ENCODE data around the gene CRACR2A. TPM values are rescaled to one million over a fixed set of nuclear protein-coding genes. Genes with fewer than 3 reads are reported as not detected.

Gene CRACR2A
- total RNA-seq, 1 experiment from 2014 or later = 22.3 TPM

GRCh38 chr12:3614806-3615466 lies 138.0 kb downstream of the CRACR2A start:
- Histone ChIP-seq H3K4me3 (ENCODE audit: low read length) (no peak overlapping the region), H3K9me3 (ENCODE audit: low read length) (no peaks in the 10 kb centered on the region), H4K20me1 (ENCODE audit: insufficient read depth, low read depth, low read length) (no peaks in the 10 kb centered on the region), H3K4me1 (ENCODE audit: low read length) (no peaks in the 10 kb centered on the region), H3K9ac (ENCODE audit: low read length) (no peak overlapping the region), H3K4me2 (ENCODE audit: low read depth, low read length, poor library complexity, severe bottlenecking) (no peak overlapping the region), H3K27me3 (ENCODE audit: low read length) (no peaks in the 10 kb centered on the region), H3K36me3 (ENCODE audit: insufficient read depth, low read length) (peaks cover 4% of the 10 kb centered on the region; the same call in 1 of the 2 replicates), H3K79me2 (ENCODE audit: low read length) (no peaks in the 10 kb centered on the region), H2AFZ (ENCODE audit: low read length) (no peak overlapping the region), H3K27ac (ENCODE audit: low read length) (no peak overlapping the region), H3K9me2 (replicated peaks; ENCODE audit: insufficient read depth, low read length) (no peaks in the 10 kb centered on the region)
- no peak for DNase-seq

GRCh38 chr12:3613641-3614395 lies 139.1 kb downstream of the CRACR2A start:
- Histone ChIP-seq H3K4me2 (ENCODE audit: low read depth, low read length, poor library complexity, severe bottlenecking) (no peak overlapping the region), H3K9ac (ENCODE audit: low read length) (no peak overlapping the region), H2AFZ (ENCODE audit: low read length) (no peak overlapping the region), H3K27ac (ENCODE audit: low read length) (no peak overlapping the region), H3K4me1 (ENCODE audit: low read length) (no peaks in the 10 kb centered on the region), H3K27me3 (ENCODE audit: low read length) (no peaks in the 10 kb centered on the region), H3K9me2 (replicated peaks; ENCODE audit: insufficient read depth, low read length) (no peaks in the 10 kb centered on the region), H3K4me3 (ENCODE audit: low read length) (no peak overlapping the region), H3K9me3 (ENCODE audit: low read length) (no peaks in the 10 kb centered on the region; the same call in 1 of the 2 replicates), H3K36me3 (ENCODE audit: insufficient read depth, low read length) (peaks cover 11% of the 10 kb centered on the region; the same call in 1 of the 2 replicates), H3K79me2 (ENCODE audit: low read length) (no peaks in the 10 kb centered on the region), H4K20me1 (ENCODE audit: insufficient read depth, low read depth, low read length) (no peaks in the 10 kb centered on the region)
- DNase-seq = no peak

- Histone ChIP-seq H3K27me3 (ENCODE audit: low read length) (no peaks in the 10 kb centered on the region), H3K27ac (ENCODE audit: low read length) (no peak overlapping the region), H4K20me1 (ENCODE audit: insufficient read depth, low read depth, low read length) (no peaks in the 10 kb centered on the region), H3K9me2 (replicated peaks; ENCODE audit: insufficient read depth, low read length) (no peaks in the 10 kb centered on the region), H3K79me2 (ENCODE audit: low read length) (no peaks in the 10 kb centered on the region), H3K36me3 (ENCODE audit: insufficient read depth, low read length) (peaks cover 12% of the 10 kb centered on the region; the same call in 1 of the 2 replicates), H3K4me2 (ENCODE audit: low read depth, low read length, poor library complexity, severe bottlenecking) (no peak overlapping the region), H3K4me1 (ENCODE audit: low read length) (no peaks in the 10 kb centered on the region), H2AFZ (ENCODE audit: low read length) (no peak overlapping the region), H3K9me3 (ENCODE audit: low read length) (no peaks in the 10 kb centered on the region; the same call in 1 of the 2 replicates), H3K9ac (ENCODE audit: low read length) (no peak overlapping the region), H3K4me3 (ENCODE audit: low read length) (no peak overlapping the region)
- no peak for DNase-seq
Measured at GRCh38 chr12:3611860-3612703, 140.8 kb downstream of the CRACR2A start.

DNA sequence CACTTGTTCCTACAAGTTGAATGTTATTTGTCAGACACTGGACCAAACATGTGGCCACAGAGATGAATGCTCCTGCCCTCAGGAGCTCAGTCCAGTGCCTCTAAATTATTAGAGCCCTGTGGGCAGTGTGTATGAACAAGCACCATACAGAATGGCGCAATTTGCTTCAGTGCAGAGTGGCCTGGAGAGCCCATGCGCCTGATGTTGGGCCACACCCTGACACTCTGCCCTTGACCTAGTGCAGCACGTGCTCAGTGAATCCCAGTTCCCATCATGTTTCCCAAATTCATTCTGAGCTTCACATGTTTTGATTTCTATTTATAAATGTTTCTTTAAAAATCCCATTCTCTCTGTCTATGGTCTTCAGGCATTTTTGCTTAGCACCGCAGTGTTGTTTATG lies 145.1 kb downstream of the CRACR2A start:
- Histone ChIP-seq H3K27me3 (ENCODE audit: low read length) (no peaks in the 10 kb centered on the region), H3K27ac (ENCODE audit: low read length) (no peak overlapping the region), H3K79me2 (ENCODE audit: low read length) (no peaks in the 10 kb centered on the region), H3K36me3 (ENCODE audit: insufficient read depth, low read length) (peaks cover 12% of the 10 kb centered on the region; the same call in 1 of the 2 replicates), H3K4me3 (ENCODE audit: low read length) (no peak overlapping the region), H4K20me1 (ENCODE audit: insufficient read depth, low read depth, low read length) (no peaks in the 10 kb centered on the region), H3K9me2 (replicated peaks; ENCODE audit: insufficient read depth, low read length) (no peaks in the 10 kb centered on the region), H2AFZ (ENCODE audit: low read length) (no peak overlapping the region), H3K4me2 (ENCODE audit: low read depth, low read length, poor library complexity, severe bottlenecking) (no peak overlapping the region), H3K9ac (ENCODE audit: low read length) (no peak overlapping the region), H3K4me1 (ENCODE audit: low read length) (no peaks in the 10 kb centered on the region), H3K9me3 (ENCODE audit: low read length) (no peaks in the 10 kb centered on the region; the same call in 1 of the 2 replicates)
- no peak for DNase-seq

DNA sequence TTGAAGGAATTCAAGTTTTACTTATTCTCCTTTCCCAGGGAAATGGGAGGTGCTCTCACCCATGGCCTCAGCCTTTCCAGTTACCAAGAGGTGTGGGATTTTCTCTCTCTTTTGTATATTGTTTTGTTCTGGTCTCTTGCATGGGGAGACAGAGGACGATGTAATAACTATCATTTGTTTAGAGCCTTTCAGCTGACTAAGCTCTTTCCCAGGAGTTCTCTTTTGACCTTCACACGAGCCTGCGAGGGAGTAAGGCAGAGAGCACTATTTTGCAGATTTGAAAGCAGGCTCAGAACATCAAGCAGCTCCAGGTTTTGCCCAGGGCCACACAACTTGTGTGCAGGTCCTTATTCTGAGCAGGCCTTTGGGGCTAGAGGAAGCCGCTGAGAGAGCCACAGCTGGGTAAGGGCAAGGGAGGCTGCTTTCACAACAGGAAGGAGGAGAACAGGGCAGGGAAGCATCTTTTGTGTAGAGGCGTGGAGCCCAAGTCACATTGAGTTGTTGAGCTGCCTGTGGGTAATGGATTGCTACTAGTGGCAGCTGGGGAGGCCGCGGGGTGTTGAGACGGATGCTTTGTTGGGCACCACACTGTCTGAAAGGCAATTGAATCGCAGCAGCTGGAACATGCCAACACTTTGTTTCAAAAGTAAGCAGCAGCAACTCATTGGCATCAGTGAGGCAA lies 145.7 kb downstream of the CRACR2A start:
- H3K4me3 ChIP-seq (ENCODE audit: low read length) = no peak overlapping the region
- no peaks in the 10 kb centered on the region for H3K27me3 ChIP-seq (ENCODE audit: low read length)
- H3K9me2 ChIP-seq (replicated peaks; ENCODE audit: insufficient read depth, low read length) = no peaks in the 10 kb centered on the region
- H3K36me3 ChIP-seq (ENCODE audit: insufficient read depth, low read length) = peaks cover 12% of the 10 kb centered on the region; the same call in 1 of the 2 replicates
- H3K27ac ChIP-seq (ENCODE audit: low read length) = no peak overlapping the region
- H4K20me1 ChIP-seq (ENCODE audit: insufficient read depth, low read depth, low read length) = no peaks in the 10 kb centered on the region
- no peak for DNase-seq
- no peaks in the 10 kb centered on the region for H3K79me2 ChIP-seq (ENCODE audit: low read length)
- H2AFZ ChIP-seq (ENCODE audit: low read length) = no peak overlapping the region
- H3K9me3 ChIP-seq (ENCODE audit: low read length) = no peaks in the 10 kb centered on the region; the same call in 1 of the 2 replicates
- H3K4me1 ChIP-seq (ENCODE audit: low read length) = no peaks in the 10 kb centered on the region
- H3K9ac ChIP-seq (ENCODE audit: low read length) = no peak overlapping the region
- no peak overlapping the region for H3K4me2 ChIP-seq (ENCODE audit: low read depth, low read length, poor library complexity, severe bottlenecking)

DNA sequence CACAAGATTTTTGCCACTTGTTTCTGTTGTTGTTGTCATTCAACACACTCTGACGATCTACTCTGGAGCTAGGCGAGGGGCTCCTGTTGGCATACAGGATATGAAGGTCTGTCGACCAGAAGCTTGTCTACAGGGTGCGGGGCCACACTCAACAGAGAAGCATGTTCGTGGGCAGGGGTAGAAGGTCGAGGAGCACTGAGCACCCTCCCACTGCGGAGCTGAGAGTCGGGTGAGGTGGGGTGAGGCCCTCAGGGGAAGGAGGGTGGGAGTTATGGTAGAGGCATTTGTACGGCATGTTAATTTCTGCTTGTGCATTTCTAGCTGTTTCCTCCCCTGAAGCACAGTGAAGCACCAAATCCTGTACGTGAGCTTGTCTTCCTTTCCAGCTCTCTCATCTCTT lies 146.8 kb downstream of the CRACR2A start:
- Histone ChIP-seq H3K9me2 (replicated peaks; ENCODE audit: insufficient read depth, low read length) (no peaks in the 10 kb centered on the region), H3K4me3 (ENCODE audit: low read length) (no peak overlapping the region), H3K27ac (ENCODE audit: low read length) (no peak overlapping the region), H3K4me2 (ENCODE audit: low read depth, low read length, poor library complexity, severe bottlenecking) (no peak overlapping the region), H3K79me2 (ENCODE audit: low read length) (no peaks in the 10 kb centered on the region), H3K27me3 (ENCODE audit: low read length) (no peaks in the 10 kb centered on the region), H3K4me1 (ENCODE audit: low read length) (no peaks in the 10 kb centered on the region), H2AFZ (ENCODE audit: low read length) (no peak overlapping the region), H3K9me3 (ENCODE audit: low read length) (no peaks in the 10 kb centered on the region; the same call in 1 of the 2 replicates), H4K20me1 (ENCODE audit: insufficient read depth, low read depth, low read length) (no peaks in the 10 kb centered on the region), H3K9ac (ENCODE audit: low read length) (no peak overlapping the region), H3K36me3 (ENCODE audit: insufficient read depth, low read length) (peaks cover 12% of the 10 kb centered on the region; the same call in 1 of the 2 replicates)
- DNase-seq = no peak

DNA sequence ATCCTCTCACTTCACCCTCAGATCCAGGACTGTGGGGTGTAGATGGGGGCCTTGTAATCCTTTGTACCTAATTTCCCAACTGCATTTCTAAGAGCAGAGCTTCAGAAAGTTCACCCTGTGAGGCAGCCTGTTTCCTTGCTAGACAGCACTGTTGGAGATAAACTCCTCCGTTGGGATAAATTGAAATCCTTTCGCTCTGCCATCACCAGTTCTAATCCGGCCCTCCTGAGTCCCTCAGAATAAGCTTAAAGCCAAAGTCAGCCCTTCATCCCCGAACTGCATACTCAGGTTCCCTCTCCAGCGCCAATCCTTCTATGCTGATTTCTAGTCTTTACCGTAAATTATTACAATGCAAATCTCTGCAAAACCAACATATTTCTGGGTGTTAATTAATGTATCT lies 147.2 kb downstream of the CRACR2A start:
- H3K4me3 ChIP-seq (ENCODE audit: low read length) = no peak overlapping the region
- H3K9ac ChIP-seq (ENCODE audit: low read length) = no peak overlapping the region
- H3K27me3 ChIP-seq (ENCODE audit: low read length) = no peaks in the 10 kb centered on the region
- peaks cover 12% of the 10 kb centered on the region; the same call in 1 of the 2 replicates for H3K36me3 ChIP-seq (ENCODE audit: insufficient read depth, low read length)
- no peaks in the 10 kb centered on the region for H3K9me2 ChIP-seq (replicated peaks; ENCODE audit: insufficient read depth, low read length)
- H3K27ac ChIP-seq (ENCODE audit: low read length) = no peak overlapping the region
- H4K20me1 ChIP-seq (ENCODE audit: insufficient read depth, low read depth, low read length) = no peaks in the 10 kb centered on the region
- no peaks in the 10 kb centered on the region for H3K4me1 ChIP-seq (ENCODE audit: low read length)
- no peak overlapping the region for H2AFZ ChIP-seq (ENCODE audit: low read length)
- no peaks in the 10 kb centered on the region; the same call in 1 of the 2 replicates for H3K9me3 ChIP-seq (ENCODE audit: low read length)
- no peak for DNase-seq
- H3K79me2 ChIP-seq (ENCODE audit: low read length) = no peaks in the 10 kb centered on the region
- H3K4me2 ChIP-seq (ENCODE audit: low read depth, low read length, poor library complexity, severe bottlenecking) = no peak overlapping the region

All from Karpas-422 (cell line).